Spleen (tissue), 7 donors: ENCODE results near the gene MAZ.

Experiments
- CTCF ChIP-seq, 11 experiments: fragments of 200-600 bp in 7 of 11; fragments of 450-650 bp in 4 of 11; sonication (generic) in 4 of 11; IDR thresholded peaks in 8 of 11; conservative IDR thresholded peaks in 3 of 11; 1 replicate in 7 of 11; 2 replicates in 4 of 11; pipeline versions ENCODE4 v1.4.0 to v1.8.0; 2016 to 2021; ENCODE audit warnings: antibody characterized with exemption in 11 of 11, inconsistent platforms in 4 of 11, mild to moderate bottlenecking in 1 of 11
- POLR2A ChIP-seq, 3 donors: fragments of 450-650 bp; IDR thresholded peaks; one replicate each; pipeline ENCODE4 v1.5.1; 2017; ENCODE audit warnings: antibody characterized with exemption in 3 of 3, mild to moderate bottlenecking in 1 of 3
- donor health status: DM: no; HTN: no; CAD: no; lungs with moderate emphysema.
- donor health status: DM: no; HTN: no; CAD: no.
- donor health status: DM: no; HTN: no; CAD: no.

GRCh38 chr16:29810699-29811169 is 4.4 kb downstream of the MAZ start:
- TF ChIP-seq CTCF (IDR thresholded peaks at IDR 0.05 in 8 of 11, conservative IDR thresholded peaks at IDR 0.05 in 3 of 11) (no peak), POLR2A (IDR thresholded peaks at IDR 0.05) (no peak)
